ENCODE measurements around the gene ACTL7B. TPM values are rescaled to one million over a fixed set of nuclear protein-coding genes. Genes with fewer than 3 reads are reported as not detected.

Gene ACTL7B
- polyA plus RNA-seq, 3 donors = 0.05 TPM; not detected in 2

- H3K9me3 Mint-ChIP-seq = no peaks in the 10 kb centered on the region
- no peak for TF ChIP-seq CTCF (IDR thresholded peaks at IDR 0.05)
These were observed 41.7 kb upstream of the ACTL7B start for GRCh38 chr9:108897324-108898096.

GRCh38 chr9:108894225-108894997, 38.6 kb upstream of the ACTL7B start:
- Histone ChIP-seq H3K9me3 (replicated peaks in 1 of 2; ENCODE audit: control insufficient read depth in 1 of 2, insufficient read depth in 1 of 2, low read length in 2 of 2) (no peaks in the 10 kb centered on the region), H3K79me2 (ENCODE audit: insufficient read depth, low read length) (no peaks in the 10 kb centered on the region), H2AFZ (ENCODE audit: insufficient read depth, low read depth, low read length, poor library complexity, severe bottlenecking) (no peak overlapping the region), H3K9ac (ENCODE audit: insufficient read depth, low read length, poor library complexity, severe bottlenecking) (no peak overlapping the region), H3K4me3 (replicated peaks in 1 of 3; ENCODE audit: low read depth in 2 of 3, low read length in 3 of 3) (no peak overlapping the region), H3K4me2 (replicated peaks; ENCODE audit: extremely low read depth, low read length, poor library complexity, severe bottlenecking) (no peak overlapping the region), H3K4me1 (ENCODE audit: control insufficient read depth in 1 of 2, insufficient read depth in 2 of 2, low read length in 2 of 2) (no peaks in the 10 kb centered on the region), H4K20me1 (ENCODE audit: insufficient read depth, low read length) (no peaks in the 10 kb centered on the region), H3K36me3 (replicated peaks in 1 of 2; ENCODE audit: control insufficient read depth in 1 of 2, insufficient read depth in 2 of 2, low read length in 2 of 2) (peaks cover 90 to 99% of the 10 kb centered on the region in 2 donors), H3K27me3 (ENCODE audit: control insufficient read depth in 2 of 2, insufficient read depth in 2 of 2, low read length in 2 of 2) (no peaks in the 10 kb centered on the region), H3K27ac (ENCODE audit: low read depth in 1 of 2, low read length in 2 of 2) (no peak overlapping the region)
- Mint-ChIP-seq H3K27ac (no peak overlapping the region), H3K27me3 (ENCODE audit: low read depth in 3 of 3) (no peaks in the 10 kb centered on the region), H3K4me1 (no peaks in the 10 kb centered on the region), H3K9me3 (no peaks in the 10 kb centered on the region), H3K4me3 (no peak overlapping the region), H3K36me3 (peaks cover 92 to 94% of the 10 kb centered on the region in 2 donors)
- intact Hi-C loops (cut with micrococcal nuclease) = no loop called here
- WGBS (ENCODE audit: insufficient coverage) = no CpG with 5 or more reads among the region's 4 CpGs
- DNase-seq = no peak
- TF ChIP-seq CTCF (IDR thresholded peaks at IDR 0.05) = no peak

More at GRCh38 chr9:108897324-108898096, 41.7 kb upstream of the ACTL7B start:
- no peaks in the 10 kb centered on the region for H3K4me1 ChIP-seq (ENCODE audit: control insufficient read depth in 1 of 2, insufficient read depth in 2 of 2, low read length in 2 of 2)
- peaks cover 86 to 99% of the 10 kb centered on the region in 2 donors for H3K36me3 ChIP-seq (replicated peaks in 1 of 2; ENCODE audit: control insufficient read depth in 1 of 2, insufficient read depth in 2 of 2, low read length in 2 of 2)
- Mint-ChIP-seq H3K36me3 (peaks cover 90 to 92% of the 10 kb centered on the region in 2 donors), H3K27me3 (ENCODE audit: low read depth in 3 of 3) (no peaks in the 10 kb centered on the region), H3K27ac (no peak overlapping the region), H3K4me1 (no peaks in the 10 kb centered on the region), H3K4me3 (no peak overlapping the region)
- no peaks in the 10 kb centered on the region for H4K20me1 ChIP-seq (ENCODE audit: insufficient read depth, low read length)
- no peak for DNase-seq
- no peak overlapping the region for H3K4me3 ChIP-seq (replicated peaks in 1 of 3; ENCODE audit: low read depth in 2 of 3, low read length in 3 of 3)
- H2AFZ ChIP-seq (ENCODE audit: insufficient read depth, low read depth, low read length, poor library complexity, severe bottlenecking) = no peak overlapping the region
- H3K79me2 ChIP-seq (ENCODE audit: insufficient read depth, low read length) = no peaks in the 10 kb centered on the region
- intact Hi-C loops (cut with micrococcal nuclease) = no loop called here
- WGBS (ENCODE audit: insufficient coverage) = no CpG with 5 or more reads among the region's 2 CpGs
- no peaks in the 10 kb centered on the region for H3K9me3 ChIP-seq (replicated peaks in 1 of 2; ENCODE audit: control insufficient read depth in 1 of 2, insufficient read depth in 1 of 2, low read length in 2 of 2)
- no peak overlapping the region for H3K27ac ChIP-seq (ENCODE audit: low read depth in 1 of 2, low read length in 2 of 2)
- no peaks in the 10 kb centered on the region for H3K27me3 ChIP-seq (ENCODE audit: control insufficient read depth in 2 of 2, insufficient read depth in 2 of 2, low read length in 2 of 2)
- H3K9ac ChIP-seq (ENCODE audit: insufficient read depth, low read length, poor library complexity, severe bottlenecking) = no peak overlapping the region
- no peak overlapping the region for H3K4me2 ChIP-seq (replicated peaks; ENCODE audit: extremely low read depth, low read length, poor library complexity, severe bottlenecking)

Measured in CD14-positive monocyte (primary cell).